GM12878 (cell line): ENCODE data around the gene MGAT4B. TPM values are rescaled to one million over a fixed set of nuclear protein-coding genes. Genes with fewer than 3 reads are reported as not detected.

ENCODE experiments used
- CREM ChIP-seq: IDR thresholded peaks from 2 replicates; pipeline ENCODE4 v1.6.1; 2014; ENCODE audit warnings: antibody characterized with exemption, low read depth
- EP300 ChIP-seq, 2 experiments: fragments of 150-350 bp in 1 of 2; IDR thresholded peaks; 2 replicates each; pipeline ENCODE4 v1.6.1; 2011 to 2012; ENCODE audit warnings: low read depth in 2 of 2, low read length in 2 of 2, borderline replicate concordance in 1 of 2, improper control_type of control experiment in 1 of 2, inconsistent platforms in 1 of 2; ENCODE audit not compliant: control insufficient read depth in 1 of 2
- ETV6 ChIP-seq, 2 experiments: fragments of 450-650 bp in 1 of 2; IDR thresholded peaks in 1 of 2; conservative IDR thresholded peaks in 1 of 2; 2 replicates each; pipeline ENCODE4 v1.6.1; 2014; ENCODE audit warnings: antibody characterized with exemption in 1 of 2, borderline replicate concordance in 1 of 2, low read depth in 1 of 2, mild to moderate bottlenecking in 1 of 2, moderate library complexity in 1 of 2
- FOS ChIP-seq: IDR thresholded peaks from 3 replicates; pipeline ENCODE4 v1.6.1; 2011; ENCODE audit warnings: borderline replicate concordance; ENCODE audit not compliant: insufficient read length; ENCODE audit errors: extremely low read depth
- JUNB ChIP-seq: IDR thresholded peaks from 2 replicates; pipeline ENCODE4 v1.6.1; 2016; ENCODE audit warnings: antibody characterized with exemption, mild to moderate bottlenecking
- KAT2A ChIP-seq: conservative IDR thresholded peaks from 2 replicates; pipeline ENCODE4 v1.6.1; 2011; ENCODE audit warnings: low read depth, low read length; ENCODE audit not compliant: control insufficient read depth
- MEF2A ChIP-seq: IDR thresholded peaks from 2 replicates; pipeline ENCODE4 v1.6.1; 2011; ENCODE audit warnings: low read depth, mild to moderate bottlenecking, low read length, moderate library complexity; ENCODE audit not compliant: insufficient read depth
- MLLT1 ChIP-seq: fragments of 450-650 bp; IDR thresholded peaks from 2 replicates; pipeline ENCODE4 v1.6.1; 2016; ENCODE audit warnings: mild to moderate bottlenecking
- NR2F1 ChIP-seq: fragments of 450-650 bp; conservative IDR thresholded peaks from 2 replicates; pipeline ENCODE4 v1.6.1; 2017; ENCODE audit warnings: mild to moderate bottlenecking
- PML ChIP-seq: IDR thresholded peaks from 2 replicates; pipeline ENCODE4 v1.6.1; 2012; ENCODE audit warnings: low read length, inconsistent platforms
- RB1 ChIP-seq: fragments of 450-650 bp; formaldehyde crosslinking; IDR thresholded peaks from 2 replicates; pipeline ENCODE4 v1.6.1; 2017; ENCODE audit warnings: mild to moderate bottlenecking, borderline replicate concordance
- RUNX3 ChIP-seq: IDR thresholded peaks from 2 replicates; pipeline ENCODE4 v1.6.1; 2012; ENCODE audit warnings: low read length, inconsistent platforms
- SMAD5 ChIP-seq: IDR thresholded peaks from 2 replicates; pipeline ENCODE4 v1.6.1; 2016; ENCODE audit warnings: antibody characterized with exemption, low read depth
- TAF1 ChIP-seq: IDR thresholded peaks from 2 replicates; pipeline ENCODE4 v1.6.1; 2011; ENCODE audit warnings: mild to moderate bottlenecking, low read depth, low read length, borderline replicate concordance
- TBL1XR1 ChIP-seq: IDR thresholded peaks from 2 replicates; pipeline ENCODE4 v1.6.1; 2012; ENCODE audit warnings: low read depth, low read length, improper control_type of control experiment
- YBX1 ChIP-seq: fragments of 450-650 bp; IDR thresholded peaks from 2 replicates; pipeline ENCODE4 v1.6.1; 2016; ENCODE audit warnings: antibody characterized with exemption
- ZBTB40 ChIP-seq: fragments of 450-650 bp; IDR thresholded peaks from 2 replicates; pipeline ENCODE4 v1.6.1; 2016; ENCODE audit warnings: mild to moderate bottlenecking, moderate library complexity, borderline replicate concordance
- ZZZ3 ChIP-seq: IDR thresholded peaks from 2 replicates; pipeline ENCODE4 v1.6.1; 2011; ENCODE audit warnings: low read depth; ENCODE audit not compliant: control insufficient read depth, insufficient read length
- polyA plus RNA-seq, 11 experiments: library from polyadenylated mRNA; depleted of rRNA in 4 of 11; unstranded in 6 of 11; stranded (reverse) in 5 of 11; fragments of >200 nt; fragmentation: Nextera tagmentation in 4 of 11; fragmentation: Illumina TruSeq in 1 of 11; extraction: Ambion mirVana in 4 of 11; extraction: Trizol in 1 of 11; gene quantifications; 1 replicate in 1 of 11; 2 replicates in 10 of 11; pipeline versions ENCODE4 v1.2.1 to v1.2.3, GENCODE V29; 2011 to 2016; ENCODE audit warnings: inconsistent platforms in 2 of 11, missing spikeins in 2 of 11, low read depth in 1 of 11
- total RNA-seq, 4 experiments: library from RNA; depleted of rRNA in 3 of 4; stranded (reverse); fragments of >200 nt in 3 of 4; fragmentation: Illumina TruSeq in 1 of 4; extraction: Trizol in 1 of 4; gene quantifications; 2 replicates each; pipeline versions ENCODE4 v1.2.1 to v1.2.3, GENCODE V29; 2013 to 2021
- TF ChIP-seq, protein P1 (sequence below): IDR thresholded peaks from 2 replicates; pipeline ENCODE4 v1.6.1; 2012; ENCODE audit warnings: mild to moderate bottlenecking, low read depth, low read length
- TF ChIP-seq, protein P2 (sequence below): IDR thresholded peaks from 2 replicates; pipeline ENCODE4 v1.6.1; 2011; ENCODE audit warnings: borderline replicate concordance, low read depth, mild to moderate bottlenecking, moderate library complexity, mixed read lengths, low read length; ENCODE audit not compliant: insufficient read depth; ENCODE audit errors: extremely low read length

MGAT4B gene
- total and polyA plus RNA-seq, 10 of the 15 experiments (the other 5 are each of a cell fraction or from before 2014, with no cell fraction given) = 0.60 to 82.5 (median 34.4) TPM; not detected in 1

- TF ChIP-seq ETV6 (conservative IDR thresholded peaks at IDR 0.05 in 1 of 2, IDR thresholded peaks at IDR 0.05 in 1 of 2; ENCODE audit: borderline replicate concordance in 1 of 2, low read depth in 1 of 2) = no peak
- no peak for TF ChIP-seq ZZZ3
- TF ChIP-seq SMAD5 = no peak
- TF ChIP-seq RB1 = no peak
- TF ChIP-seq, protein P1, sequence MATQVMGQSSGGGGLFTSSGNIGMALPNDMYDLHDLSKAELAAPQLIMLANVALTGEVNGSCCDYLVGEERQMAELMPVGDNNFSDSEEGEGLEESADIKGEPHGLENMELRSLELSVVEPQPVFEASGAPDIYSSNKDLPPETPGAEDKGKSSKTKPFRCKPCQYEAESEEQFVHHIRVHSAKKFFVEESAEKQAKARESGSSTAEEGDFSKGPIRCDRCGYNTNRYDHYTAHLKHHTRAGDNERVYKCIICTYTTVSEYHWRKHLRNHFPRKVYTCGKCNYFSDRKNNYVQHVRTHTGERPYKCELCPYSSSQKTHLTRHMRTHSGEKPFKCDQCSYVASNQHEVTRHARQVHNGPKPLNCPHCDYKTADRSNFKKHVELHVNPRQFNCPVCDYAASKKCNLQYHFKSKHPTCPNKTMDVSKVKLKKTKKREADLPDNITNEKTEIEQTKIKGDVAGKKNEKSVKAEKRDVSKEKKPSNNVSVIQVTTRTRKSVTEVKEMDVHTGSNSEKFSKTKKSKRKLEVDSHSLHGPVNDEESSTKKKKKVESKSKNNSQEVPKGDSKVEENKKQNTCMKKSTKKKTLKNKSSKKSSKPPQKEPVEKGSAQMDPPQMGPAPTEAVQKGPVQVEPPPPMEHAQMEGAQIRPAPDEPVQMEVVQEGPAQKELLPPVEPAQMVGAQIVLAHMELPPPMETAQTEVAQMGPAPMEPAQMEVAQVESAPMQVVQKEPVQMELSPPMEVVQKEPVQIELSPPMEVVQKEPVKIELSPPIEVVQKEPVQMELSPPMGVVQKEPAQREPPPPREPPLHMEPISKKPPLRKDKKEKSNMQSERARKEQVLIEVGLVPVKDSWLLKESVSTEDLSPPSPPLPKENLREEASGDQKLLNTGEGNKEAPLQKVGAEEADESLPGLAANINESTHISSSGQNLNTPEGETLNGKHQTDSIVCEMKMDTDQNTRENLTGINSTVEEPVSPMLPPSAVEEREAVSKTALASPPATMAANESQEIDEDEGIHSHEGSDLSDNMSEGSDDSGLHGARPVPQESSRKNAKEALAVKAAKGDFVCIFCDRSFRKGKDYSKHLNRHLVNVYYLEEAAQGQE = 0 out of 2 replicates have a peak, but pooled peaks have one; percentile 38
- TF ChIP-seq KAT2A = no peak
- peak; percentile 94 for TF ChIP-seq CREM
- TF ChIP-seq MLLT1 = no peak
- no peak for TF ChIP-seq ZBTB40
- TF ChIP-seq, protein P2, sequence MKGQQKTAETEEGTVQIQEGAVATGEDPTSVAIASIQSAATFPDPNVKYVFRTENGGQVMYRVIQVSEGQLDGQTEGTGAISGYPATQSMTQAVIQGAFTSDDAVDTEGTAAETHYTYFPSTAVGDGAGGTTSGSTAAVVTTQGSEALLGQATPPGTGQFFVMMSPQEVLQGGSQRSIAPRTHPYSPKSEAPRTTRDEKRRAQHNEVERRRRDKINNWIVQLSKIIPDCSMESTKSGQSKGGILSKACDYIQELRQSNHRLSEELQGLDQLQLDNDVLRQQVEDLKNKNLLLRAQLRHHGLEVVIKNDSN = peak; percentile 90
- peak; percentile 95 for TF ChIP-seq NR2F1
- peak; percentile 43; the same call in 1 of the 2 replicates for TF ChIP-seq TAF1
- TF ChIP-seq YBX1 = no peak
- peak; percentile 76 for TF ChIP-seq TBL1XR1
- peak; percentile 38; the same call in 1 of the 2 replicates for TF ChIP-seq JUNB
- no peak for TF ChIP-seq FOS
- no peak for TF ChIP-seq PML
- peak; percentile 83 to 87; a peak in 3 of 4 replicates for TF ChIP-seq EP300 (IDR thresholded peaks at IDR 0.05; ENCODE audit: borderline replicate concordance in 1 of 2, control insufficient read depth in 1 of 2, low read depth in 2 of 2, low read length in 2 of 2)
- TF ChIP-seq RUNX3 = peak; percentile 74
- 0 out of 2 replicates have a peak, but pooled peaks have one; percentile 33 for TF ChIP-seq MEF2A
Observed at GRCh38 chr5:179818746-179819295, 12.2 kb upstream of the MGAT4B start (continued).
